ENCODE data around the gene COQ9.

DNA sequence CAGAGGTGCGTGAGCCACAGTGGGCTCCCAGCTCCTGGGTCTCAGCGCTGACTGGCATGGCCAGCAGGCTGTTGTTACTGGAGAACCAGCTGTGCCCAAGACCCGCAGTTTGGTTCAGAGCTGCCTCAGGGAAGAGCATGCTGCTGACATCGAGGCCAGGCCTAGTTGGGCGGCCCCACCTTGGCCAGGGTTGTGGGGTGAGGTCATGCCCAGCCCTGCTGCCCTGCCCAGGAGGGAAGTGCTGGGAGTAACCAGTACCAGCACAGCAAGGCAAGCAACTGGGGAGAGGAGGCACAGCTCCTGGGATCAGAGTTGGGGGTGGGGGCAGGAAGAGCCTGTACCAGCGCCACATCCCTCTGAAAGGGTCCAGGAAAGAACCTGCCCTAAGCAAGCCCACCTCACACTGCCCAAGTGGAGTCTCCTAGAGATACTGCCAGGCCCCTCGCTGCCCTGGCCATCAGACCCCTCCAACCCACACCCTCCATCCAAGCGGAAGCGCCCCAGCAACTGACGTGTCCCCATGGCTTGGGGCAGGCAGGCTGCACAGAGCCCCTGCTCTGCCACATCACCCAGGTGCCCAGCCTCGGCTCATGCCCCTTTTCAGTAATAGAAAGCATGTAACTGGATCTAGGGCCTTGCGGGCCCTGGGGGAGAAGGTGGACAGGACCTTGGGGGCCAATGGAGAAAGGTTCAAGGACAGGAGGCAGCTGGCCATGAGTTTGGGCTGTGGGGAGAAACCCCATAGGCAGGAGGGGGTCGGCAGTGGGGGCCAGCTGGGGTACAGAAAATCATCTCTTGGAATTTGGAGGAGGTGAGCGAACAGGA lies 38.0 kb downstream of the COQ9 start:
- TF ChIP-seq POLR2A (IDR thresholded peaks at IDR 0.05) (peak; percentile 75), POLR2AphosphoS5 (IDR thresholded peaks at IDR 0.05) (peak in 2 of 3 donors; percentile 80 to 88), EP300 (IDR thresholded peaks at IDR 0.05; ENCODE audit: low read depth) (no peak)
- TF ChIP-seq, protein P1, sequence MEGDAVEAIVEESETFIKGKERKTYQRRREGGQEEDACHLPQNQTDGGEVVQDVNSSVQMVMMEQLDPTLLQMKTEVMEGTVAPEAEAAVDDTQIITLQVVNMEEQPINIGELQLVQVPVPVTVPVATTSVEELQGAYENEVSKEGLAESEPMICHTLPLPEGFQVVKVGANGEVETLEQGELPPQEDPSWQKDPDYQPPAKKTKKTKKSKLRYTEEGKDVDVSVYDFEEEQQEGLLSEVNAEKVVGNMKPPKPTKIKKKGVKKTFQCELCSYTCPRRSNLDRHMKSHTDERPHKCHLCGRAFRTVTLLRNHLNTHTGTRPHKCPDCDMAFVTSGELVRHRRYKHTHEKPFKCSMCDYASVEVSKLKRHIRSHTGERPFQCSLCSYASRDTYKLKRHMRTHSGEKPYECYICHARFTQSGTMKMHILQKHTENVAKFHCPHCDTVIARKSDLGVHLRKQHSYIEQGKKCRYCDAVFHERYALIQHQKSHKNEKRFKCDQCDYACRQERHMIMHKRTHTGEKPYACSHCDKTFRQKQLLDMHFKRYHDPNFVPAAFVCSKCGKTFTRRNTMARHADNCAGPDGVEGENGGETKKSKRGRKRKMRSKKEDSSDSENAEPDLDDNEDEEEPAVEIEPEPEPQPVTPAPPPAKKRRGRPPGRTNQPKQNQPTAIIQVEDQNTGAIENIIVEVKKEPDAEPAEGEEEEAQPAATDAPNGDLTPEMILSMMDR (IDR thresholded peaks at IDR 0.05): no peak

Data from transverse colon (tissue), 4 donors.